Smooth muscle cell (in vitro differentiated cells): ENCODE results near the gene GRHPR. TPM values are rescaled to one million over a fixed set of nuclear protein-coding genes. Genes with fewer than 3 reads are reported as not detected.
A peak's percentile ranks its signal among the peaks of the same experiment; 100 is the strongest.

Experiments used
- DNase-seq: peaks from one replicate; lab custom pipeline; 2025; ENCODE audit not compliant: unreplicated experiment; lab: John Stamatoyannopoulos, UW
- H2AFZ ChIP-seq: fragments of 200-600 bp; sonication (generic); 2 replicates; pipeline ENCODE4 v1.6.0; 2016; ENCODE audit warnings: antibody characterized with exemption, low read depth, mild to moderate bottlenecking
- H3F3A ChIP-seq: fragments of 200-600 bp; sonication (generic); 2 replicates; pipeline ENCODE4 v1.6.0; 2017; ENCODE audit warnings: antibody characterized with exemption, low read depth
- H3K27ac ChIP-seq: fragments of 200-600 bp; sonication (generic); 2 replicates; pipeline ENCODE4 v1.5.1; 2016; ENCODE audit warnings: low read depth, mild to moderate bottlenecking
- H3K27me3 ChIP-seq: fragments of 200-600 bp; sonication (generic); 2 replicates; pipeline ENCODE4 v1.6.1; 2016; ENCODE audit warnings: low read depth, mild to moderate bottlenecking
- H3K36me3 ChIP-seq: fragments of 200-600 bp; sonication (generic); 2 replicates; pipeline ENCODE4 v1.5.1; 2016; ENCODE audit warnings: low read depth
- H3K4me1 ChIP-seq: fragments of 200-600 bp; sonication (generic); 2 replicates; pipeline ENCODE4 v1.5.1; 2016; ENCODE audit warnings: low read depth
- H3K4me2 ChIP-seq: fragments of 200-600 bp; sonication (generic); 2 replicates; pipeline ENCODE4 v1.6.0; 2016; ENCODE audit warnings: mild to moderate bottlenecking
- H3K4me3 ChIP-seq: fragments of 200-600 bp; sonication (generic); 2 replicates; pipeline ENCODE4 v1.5.1; 2016; ENCODE audit warnings: mild to moderate bottlenecking
- H3K79me2 ChIP-seq: fragments of 200-600 bp; sonication (generic); 2 replicates; pipeline ENCODE4 v1.6.0; 2016; ENCODE audit warnings: low read depth, mild to moderate bottlenecking
- H3K9ac ChIP-seq: fragments of 200-600 bp; sonication (generic); 2 replicates; pipeline ENCODE4 v1.6.0; 2016; ENCODE audit warnings: low read depth
- H3K9me3 ChIP-seq: fragments of 200-600 bp; sonication (generic); replicated peaks from 2 replicates; pipeline ENCODE4 v1.5.1; 2016; ENCODE audit warnings: low read depth
- H4K20me1 ChIP-seq: fragments of 200-600 bp; sonication (generic); 2 replicates; pipeline ENCODE4 v1.6.0; 2016; ENCODE audit warnings: low read depth
- CTCF ChIP-seq: fragments of 200-600 bp; sonication (generic); IDR thresholded peaks from 2 replicates; pipeline ENCODE4 v1.5.1; 2017; ENCODE audit warnings: borderline replicate concordance, mild to moderate bottlenecking, antibody characterized with exemption; ENCODE audit not compliant: insufficient read depth, poor library complexity, severe bottlenecking
- WGBS: methylation state at CpG from one replicate; pipeline ENCODE4 v1.1.7; 2016; ENCODE audit warnings: low lambda C conversion rate; 5-methylcytosine and 5-hydroxymethylcytosine counted together
- polyA plus RNA-seq: library from polyadenylated mRNA; unstranded; fragments of >200 nt; fragmentation: Nextera tagmentation; extraction: Ambion mirVana; gene quantifications from 2 replicates; pipeline ENCODE4 v1.2.1, GENCODE V29; 2016
- total RNA-seq: library from RNA; depleted of rRNA; stranded (reverse); fragments of >200 nt; gene quantifications from 2 replicates; pipeline ENCODE4 v1.2.3, GENCODE V29; 2014

Gene GRHPR
- total and polyA plus RNA-seq, 2 experiments from 2014 or later = 89.3 to 128 TPM

GRCh38 chr9:37455884-37456647, 33.6 kb downstream of the GRHPR start:
- Histone ChIP-seq H3K9ac (no peak overlapping the region), H3K27ac (peak overlapping the region; percentile 40), H3K4me1 (no peaks in the 10 kb centered on the region), H3K36me3 (no peaks in the 10 kb centered on the region), H3K79me2 (peaks cover 98% of the 10 kb centered on the region), H2AFZ (no peak overlapping the region), H3K9me3 (no peaks in the 10 kb centered on the region), H3F3A (no peaks in the 10 kb centered on the region), H3K4me3 (no peak overlapping the region), H4K20me1 (peaks cover 100% of the 10 kb centered on the region), H3K27me3 (no peaks in the 10 kb centered on the region), H3K4me2 (no peak overlapping the region)
- no peak for DNase-seq
- TF ChIP-seq CTCF = no peak
- 80% methylated on average over 7 of the region's 7 CpGs for WGBS

- Histone ChIP-seq H2AFZ (no peak overlapping the region), H3K36me3 (no peaks in the 10 kb centered on the region), H3K4me1 (no peaks in the 10 kb centered on the region), H4K20me1 (peaks cover 100% of the 10 kb centered on the region), H3K9me3 (no peaks in the 10 kb centered on the region), H3F3A (no peaks in the 10 kb centered on the region), H3K27ac (peak overlapping the region; percentile 40), H3K4me2 (no peak overlapping the region), H3K4me3 (no peak overlapping the region), H3K9ac (no peak overlapping the region), H3K79me2 (peaks cover 99% of the 10 kb centered on the region), H3K27me3 (no peaks in the 10 kb centered on the region)
- TF ChIP-seq CTCF = no peak
- WGBS = 77% methylated on average over 1 of the region's 1 CpG
- DNase-seq = no peak
Observed at GRCh38 chr9:37456817-37457216, 34.3 kb downstream of the GRHPR start.

GRCh38 chr9:37464006-37464405, 41.5 kb downstream of the GRHPR start:
- Histone ChIP-seq H3K9ac (peak overlapping the region; percentile 97), H4K20me1 (peaks cover 52% of the 10 kb centered on the region), H3F3A (peaks cover 7% of the 10 kb centered on the region), H3K27me3 (no peaks in the 10 kb centered on the region), H2AFZ (no peak overlapping the region), H3K36me3 (no peaks in the 10 kb centered on the region), H3K27ac (peak overlapping the region; percentile 99), H3K4me3 (peak overlapping the region; percentile 60), H3K79me2 (peaks cover 55% of the 10 kb centered on the region), H3K4me2 (peak overlapping the region; percentile 84), H3K4me1 (peaks cover 15% of the 10 kb centered on the region), H3K9me3 (no peaks in the 10 kb centered on the region)
- no peak for DNase-seq
- no peak for TF ChIP-seq CTCF
- WGBS = 20% methylated on average over 3 of the region's 3 CpGs
